PFSK-1 (cell line): ENCODE data around the gene ZC3HAV1L.

ENCODE experiments used
- POLR2AphosphoS5 ChIP-seq: IDR thresholded peaks from 2 replicates; pipeline ENCODE4 v1.6.1; 2012; ENCODE audit warnings: low read depth, mild to moderate bottlenecking, control low read depth, low read length, moderate library complexity
- SIN3A ChIP-seq: IDR thresholded peaks from 2 replicates; pipeline ENCODE4 v1.6.1; 2012; ENCODE audit warnings: mild to moderate bottlenecking, low read length, moderate library complexity, borderline replicate concordance; ENCODE audit not compliant: insufficient read depth
- TAF1 ChIP-seq: IDR thresholded peaks from 2 replicates; pipeline ENCODE4 v1.6.1; 2012; ENCODE audit warnings: low read length, control low read depth, borderline replicate concordance; ENCODE audit not compliant: insufficient read depth
- TF ChIP-seq, protein P1 (sequence below), 2 experiments: IDR thresholded peaks; 2 replicates each; pipeline versions ENCODE4 v1.6.1 to v1.8.0; 2011 to 2012; ENCODE audit warnings: low read depth in 2 of 2, low read length in 2 of 2, control low read depth in 1 of 2, inconsistent platforms in 1 of 2, mild to moderate bottlenecking in 1 of 2, moderate library complexity in 1 of 2; ENCODE audit not compliant: insufficient read depth in 1 of 2

DNA sequence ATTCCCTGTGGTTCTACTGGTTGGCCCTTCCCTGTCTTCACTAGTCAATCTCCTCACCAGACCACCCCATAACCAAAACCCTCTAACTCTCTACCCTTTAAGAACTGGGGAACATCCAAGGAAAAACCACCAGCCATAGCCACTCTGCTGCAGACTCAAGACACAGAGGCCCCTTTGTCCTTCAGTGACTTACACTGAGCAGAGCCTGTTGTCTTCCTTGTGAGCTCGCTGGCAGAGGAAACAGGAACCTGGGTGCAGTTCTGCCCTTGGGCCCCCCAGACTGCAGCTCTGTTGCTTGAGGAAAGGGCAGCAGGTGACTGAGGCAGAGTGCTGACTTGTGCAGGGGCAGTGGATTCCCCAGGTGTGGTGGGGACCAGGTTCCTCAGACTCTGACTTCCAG, 43.1 kb upstream of the ZC3HAV1L start:
- TF ChIP-seq SIN3A (no peak), POLR2AphosphoS5 (no peak), TAF1 (no peak)
- TF ChIP-seq, protein P1, sequence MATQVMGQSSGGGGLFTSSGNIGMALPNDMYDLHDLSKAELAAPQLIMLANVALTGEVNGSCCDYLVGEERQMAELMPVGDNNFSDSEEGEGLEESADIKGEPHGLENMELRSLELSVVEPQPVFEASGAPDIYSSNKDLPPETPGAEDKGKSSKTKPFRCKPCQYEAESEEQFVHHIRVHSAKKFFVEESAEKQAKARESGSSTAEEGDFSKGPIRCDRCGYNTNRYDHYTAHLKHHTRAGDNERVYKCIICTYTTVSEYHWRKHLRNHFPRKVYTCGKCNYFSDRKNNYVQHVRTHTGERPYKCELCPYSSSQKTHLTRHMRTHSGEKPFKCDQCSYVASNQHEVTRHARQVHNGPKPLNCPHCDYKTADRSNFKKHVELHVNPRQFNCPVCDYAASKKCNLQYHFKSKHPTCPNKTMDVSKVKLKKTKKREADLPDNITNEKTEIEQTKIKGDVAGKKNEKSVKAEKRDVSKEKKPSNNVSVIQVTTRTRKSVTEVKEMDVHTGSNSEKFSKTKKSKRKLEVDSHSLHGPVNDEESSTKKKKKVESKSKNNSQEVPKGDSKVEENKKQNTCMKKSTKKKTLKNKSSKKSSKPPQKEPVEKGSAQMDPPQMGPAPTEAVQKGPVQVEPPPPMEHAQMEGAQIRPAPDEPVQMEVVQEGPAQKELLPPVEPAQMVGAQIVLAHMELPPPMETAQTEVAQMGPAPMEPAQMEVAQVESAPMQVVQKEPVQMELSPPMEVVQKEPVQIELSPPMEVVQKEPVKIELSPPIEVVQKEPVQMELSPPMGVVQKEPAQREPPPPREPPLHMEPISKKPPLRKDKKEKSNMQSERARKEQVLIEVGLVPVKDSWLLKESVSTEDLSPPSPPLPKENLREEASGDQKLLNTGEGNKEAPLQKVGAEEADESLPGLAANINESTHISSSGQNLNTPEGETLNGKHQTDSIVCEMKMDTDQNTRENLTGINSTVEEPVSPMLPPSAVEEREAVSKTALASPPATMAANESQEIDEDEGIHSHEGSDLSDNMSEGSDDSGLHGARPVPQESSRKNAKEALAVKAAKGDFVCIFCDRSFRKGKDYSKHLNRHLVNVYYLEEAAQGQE (IDR thresholded peaks at IDR 0.05; ENCODE audit: insufficient read depth in 1 of 2, low read depth in 2 of 2, low read length in 2 of 2): no peak
